NCI-H1694 treated with DMSO at 0.1 percent for 48 hours (cell line): ENCODE results near the gene PHF23.

ENCODE experiments used
- DNase-seq: peaks from one replicate; lab custom pipeline; 2025; lab: John Stamatoyannopoulos, UW

The PHF23 gene

DNA sequence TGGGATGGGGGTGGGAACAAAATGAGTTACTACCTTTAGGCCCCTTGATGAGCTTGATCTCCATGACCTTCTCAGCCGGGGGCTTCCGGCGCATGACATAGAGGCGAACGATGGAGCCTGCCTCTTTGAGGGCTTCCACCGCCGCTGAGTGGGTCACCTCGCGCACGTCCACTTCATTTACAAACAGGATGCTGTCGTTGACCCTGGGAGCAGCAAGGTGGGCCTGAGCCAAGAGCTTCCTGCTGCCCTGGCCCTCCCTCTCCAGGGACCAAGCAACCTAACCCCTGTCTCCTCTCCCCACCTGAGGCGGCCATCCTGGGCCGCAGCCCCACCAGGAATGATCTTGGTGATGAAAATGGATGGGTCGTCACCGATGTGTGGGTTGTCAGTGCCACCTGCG, 35.9 kb downstream of the PHF23 start:
- no peak for DNase-seq

DNA sequence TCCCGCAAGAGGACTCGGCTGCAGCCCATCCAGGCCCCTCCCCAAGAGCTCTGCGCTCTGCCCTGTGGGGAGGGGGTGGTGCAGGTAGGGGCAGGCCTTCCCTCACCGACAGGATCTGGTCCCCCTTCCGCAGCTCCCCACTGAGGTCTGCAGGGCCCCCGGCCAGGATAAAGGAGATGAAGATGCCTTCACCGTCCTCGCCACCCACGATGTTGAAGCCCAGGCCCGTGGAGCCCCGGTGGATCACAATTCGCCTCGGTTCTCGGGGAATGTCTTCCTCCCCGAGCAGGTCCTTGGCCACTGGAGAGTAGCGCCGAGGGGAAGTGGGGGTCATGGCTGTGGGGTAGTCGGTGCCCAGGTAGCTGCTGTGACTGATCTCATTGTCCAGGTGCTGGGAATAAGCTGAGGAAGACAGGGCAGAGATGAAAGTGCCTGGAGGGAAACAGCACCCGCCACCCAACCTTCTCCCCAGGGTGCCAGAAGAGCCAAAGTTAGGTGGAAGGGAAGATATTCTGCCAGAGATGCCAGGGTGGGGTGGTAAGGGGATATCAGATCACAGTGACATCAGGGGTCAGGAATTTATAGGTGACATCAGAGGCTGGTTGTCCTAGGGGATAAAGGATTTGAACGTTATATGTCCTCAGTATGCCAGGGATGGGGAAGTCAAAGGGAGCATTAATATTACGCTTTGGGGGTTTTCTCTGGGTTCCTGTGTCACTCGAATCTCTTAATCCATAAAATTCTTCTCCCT, 42.4 kb downstream of the PHF23 start:
- no peak for DNase-seq

DNA sequence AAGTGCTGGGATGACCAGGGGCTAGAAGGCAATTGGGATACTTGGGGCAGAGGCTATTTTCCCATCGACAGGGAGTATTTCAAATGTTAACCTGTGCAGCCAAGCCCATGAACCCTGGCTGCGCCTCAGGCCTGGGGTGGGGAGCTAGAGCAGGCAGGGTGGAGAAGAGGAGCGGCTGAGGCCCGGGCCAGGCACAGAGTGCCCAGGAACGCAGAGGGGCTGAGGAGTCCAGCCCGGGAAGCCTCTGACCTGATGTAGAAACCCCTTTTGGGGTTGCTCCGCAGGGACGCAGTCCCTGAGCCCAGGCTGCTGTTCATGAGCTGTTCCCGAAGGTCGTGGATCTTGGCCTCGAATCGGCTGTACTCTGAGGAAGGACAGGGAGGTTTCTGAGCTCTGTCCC, 43.3 kb downstream of the PHF23 start:
- no peak for DNase-seq

DNA sequence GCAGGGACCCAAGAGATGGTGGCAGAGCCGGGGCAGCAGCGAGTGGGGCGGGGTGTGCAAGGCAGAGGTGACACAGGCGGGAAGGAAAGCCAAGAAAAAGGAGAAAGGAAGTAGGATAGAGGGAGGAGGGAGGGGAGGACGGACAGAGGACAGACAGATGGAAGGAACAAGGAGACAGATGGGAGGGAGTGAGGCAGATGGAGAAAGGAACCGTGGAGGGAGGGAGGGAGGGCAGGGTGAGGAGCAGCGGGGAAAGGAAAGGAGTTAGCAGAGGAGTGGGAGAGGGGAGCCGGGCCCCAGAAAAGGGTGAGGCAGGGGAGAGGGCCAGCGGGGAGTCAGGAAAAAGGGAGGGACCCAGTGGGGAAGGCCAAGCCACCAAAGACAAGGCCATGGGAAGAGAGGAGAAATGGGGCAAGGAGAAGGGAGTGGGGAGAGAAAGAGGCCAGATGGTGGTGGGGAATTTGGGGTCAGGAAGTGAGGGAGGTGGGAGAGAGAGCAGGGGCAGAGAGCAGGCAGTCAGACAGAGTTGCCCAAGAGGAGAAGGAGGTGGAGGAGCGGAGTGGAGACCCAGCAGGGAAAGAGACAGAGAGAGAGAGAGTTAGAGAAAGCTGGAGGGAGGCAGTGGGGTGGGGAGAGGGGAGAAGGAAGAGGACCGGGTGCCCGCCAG, 46.9 kb downstream of the PHF23 start:
- DNase-seq = peak; percentile 66

DNA sequence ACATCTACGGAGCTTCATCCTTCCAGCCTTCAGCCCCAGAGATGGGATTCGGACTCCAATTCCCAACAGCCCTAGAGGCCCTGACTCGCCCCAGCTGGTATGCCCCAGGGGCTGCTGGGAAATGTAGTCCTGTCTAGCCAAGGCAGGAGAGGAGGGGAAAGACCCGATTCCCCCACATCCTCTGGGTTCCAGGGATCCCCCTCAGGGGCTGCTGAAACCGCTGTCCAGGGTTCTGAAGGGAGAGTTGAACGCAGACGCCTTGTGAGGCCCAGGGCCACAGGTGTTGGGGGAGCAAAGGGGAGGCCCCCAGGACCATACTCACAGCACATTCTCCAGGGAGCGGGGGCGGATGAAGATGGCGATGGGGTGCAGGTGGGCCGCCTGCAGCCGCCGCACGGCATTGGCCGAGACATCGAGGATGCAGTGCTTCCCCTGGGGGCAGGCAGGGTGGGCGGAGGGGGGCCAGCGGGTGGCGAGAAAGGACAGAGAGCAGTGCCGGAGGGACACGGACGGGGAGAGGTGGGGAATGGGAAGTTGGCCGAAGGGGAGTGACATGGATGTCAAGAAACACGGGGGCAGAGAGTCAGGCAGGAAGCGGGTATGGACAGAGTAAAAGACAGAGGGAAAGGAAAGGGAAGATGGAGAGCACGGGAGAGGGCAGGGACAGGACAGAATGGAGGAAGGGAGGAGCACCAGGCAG, 47.5 kb downstream of the PHF23 start:
- peak; percentile 77 for DNase-seq

DNA sequence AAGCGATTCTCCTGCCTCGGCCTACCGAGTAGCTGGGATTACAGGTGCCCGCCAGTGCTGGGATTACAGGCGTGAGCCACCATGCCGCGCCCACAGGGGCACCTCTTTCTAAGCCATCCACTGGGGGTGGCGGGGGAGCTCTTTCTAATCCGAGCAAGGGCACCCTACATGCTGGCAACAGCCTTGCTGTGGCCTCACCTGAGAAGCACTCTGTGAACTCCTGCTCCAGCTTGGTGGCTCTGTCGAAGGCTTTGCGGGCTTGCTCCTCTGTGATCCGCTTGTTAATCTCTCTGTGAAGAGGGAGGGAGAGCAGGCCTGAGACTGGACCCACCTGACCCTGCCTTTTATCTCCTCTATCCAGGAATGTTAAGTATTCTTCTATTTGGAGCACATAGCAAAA, 48.2 kb downstream of the PHF23 start:
- no peak for DNase-seq

DNA sequence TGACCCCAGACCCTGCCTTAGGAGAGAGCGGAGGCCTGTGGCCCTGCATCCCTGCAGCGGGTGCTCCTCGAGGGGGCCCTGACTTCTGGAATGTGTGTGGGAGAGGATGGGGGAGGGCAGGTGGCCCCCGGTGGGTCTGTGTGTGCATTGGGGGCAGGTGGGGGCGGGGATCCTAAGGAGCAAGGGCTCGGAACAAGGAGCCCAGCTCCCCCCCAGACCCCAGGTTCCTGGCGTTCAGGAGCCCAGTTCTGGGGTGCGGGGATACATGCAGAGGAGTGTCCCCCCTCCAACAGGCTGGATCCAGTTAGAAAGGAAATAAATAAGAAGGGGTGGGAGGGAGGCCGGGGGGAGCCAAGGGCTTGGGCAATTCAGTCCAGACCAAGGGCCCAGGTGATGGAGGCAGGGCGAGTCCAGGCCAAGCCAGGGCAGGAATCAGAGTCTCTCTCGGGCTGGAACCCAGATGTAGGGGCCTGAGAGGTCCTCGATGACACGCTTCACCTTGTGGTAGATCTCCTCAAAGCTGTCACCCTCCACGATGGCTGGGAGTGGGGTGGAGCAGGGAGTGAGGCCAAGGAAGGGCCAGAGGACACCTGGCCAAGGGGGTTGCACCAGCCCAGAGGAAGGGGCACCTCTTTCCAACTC, 48.9 kb downstream of the PHF23 start:
- DNase-seq = no peak

DNA sequence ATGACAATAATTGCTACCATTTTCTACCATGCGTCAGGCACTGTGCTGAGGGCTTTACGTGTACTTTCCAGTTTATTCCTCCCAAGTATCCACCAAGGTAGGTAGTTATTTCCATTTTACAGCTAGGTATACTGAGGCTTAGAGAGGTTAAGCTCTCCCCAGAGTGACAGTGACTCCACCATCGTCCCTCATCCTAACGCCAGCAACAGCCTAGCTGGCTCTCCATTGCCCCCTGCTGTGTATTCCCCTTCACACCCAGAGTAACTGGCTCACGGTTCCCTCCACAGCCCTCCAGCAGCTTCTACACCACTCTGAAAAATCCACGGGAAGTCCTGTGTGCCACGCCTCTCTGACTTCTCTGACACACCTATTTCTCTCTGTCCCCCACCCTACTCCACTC, 53.0 kb downstream of the PHF23 start:
- no peak for DNase-seq
